Nephron progenitor cell (in vitro differentiated cells): ENCODE data around the gene SERINC2.

Experiments used
- DNase-seq: peaks from one replicate; pipeline ENCODE4 v3.0.0; 2021
- H3K27ac Mint-ChIP-seq: 2 replicates; pipeline ENCODE4 v1.8.0; 2021; ENCODE audit warnings: mild to moderate bottlenecking, moderate library complexity, mixed read lengths
- H3K27me3 Mint-ChIP-seq: 2 replicates; pipeline ENCODE4 v1.8.0; 2021; ENCODE audit warnings: mild to moderate bottlenecking, low read depth, mixed read lengths; ENCODE audit not compliant: poor library complexity
- H3K36me3 Mint-ChIP-seq: 2 replicates; pipeline ENCODE4 v1.8.0; 2021; ENCODE audit warnings: low read depth, mixed read lengths
- H3K4me1 Mint-ChIP-seq: 2 replicates; pipeline ENCODE4 v1.8.0; 2021; ENCODE audit warnings: mixed read lengths
- H3K4me3 Mint-ChIP-seq: 2 replicates; pipeline ENCODE4 v1.8.0; 2021; ENCODE audit warnings: mild to moderate bottlenecking, moderate library complexity, mixed read lengths
- H3K9me3 Mint-ChIP-seq: 2 replicates; pipeline ENCODE4 v1.8.0; 2021; ENCODE audit warnings: mild to moderate bottlenecking, moderate library complexity, mixed read lengths
- TF ChIP-seq, protein P1 (sequence below): fragments of 200-600 bp; sonication (generic); IDR thresholded peaks from 2 replicates; pipeline ENCODE4 v1.5.0; 2021; ENCODE audit warnings: antibody characterized with exemption

Gene SERINC2

GRCh38 chr1:31441073-31441472 is 28.1 kb downstream of the SERINC2 start:
- Mint-ChIP-seq H3K36me3 (no peaks in the 10 kb centered on the region), H3K27me3 (peaks cover 25% of the 10 kb centered on the region), H3K27ac (no peak overlapping the region), H3K4me1 (peaks cover 14% of the 10 kb centered on the region), H3K4me3 (no peak overlapping the region), H3K9me3 (peaks cover 11% of the 10 kb centered on the region)
- TF ChIP-seq, protein P1, sequence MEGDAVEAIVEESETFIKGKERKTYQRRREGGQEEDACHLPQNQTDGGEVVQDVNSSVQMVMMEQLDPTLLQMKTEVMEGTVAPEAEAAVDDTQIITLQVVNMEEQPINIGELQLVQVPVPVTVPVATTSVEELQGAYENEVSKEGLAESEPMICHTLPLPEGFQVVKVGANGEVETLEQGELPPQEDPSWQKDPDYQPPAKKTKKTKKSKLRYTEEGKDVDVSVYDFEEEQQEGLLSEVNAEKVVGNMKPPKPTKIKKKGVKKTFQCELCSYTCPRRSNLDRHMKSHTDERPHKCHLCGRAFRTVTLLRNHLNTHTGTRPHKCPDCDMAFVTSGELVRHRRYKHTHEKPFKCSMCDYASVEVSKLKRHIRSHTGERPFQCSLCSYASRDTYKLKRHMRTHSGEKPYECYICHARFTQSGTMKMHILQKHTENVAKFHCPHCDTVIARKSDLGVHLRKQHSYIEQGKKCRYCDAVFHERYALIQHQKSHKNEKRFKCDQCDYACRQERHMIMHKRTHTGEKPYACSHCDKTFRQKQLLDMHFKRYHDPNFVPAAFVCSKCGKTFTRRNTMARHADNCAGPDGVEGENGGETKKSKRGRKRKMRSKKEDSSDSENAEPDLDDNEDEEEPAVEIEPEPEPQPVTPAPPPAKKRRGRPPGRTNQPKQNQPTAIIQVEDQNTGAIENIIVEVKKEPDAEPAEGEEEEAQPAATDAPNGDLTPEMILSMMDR, result no peak
- DNase-seq, result no peak

- DNase-seq, result no peak
- TF ChIP-seq, protein P1, result no peak
- peaks cover 11% of the 10 kb centered on the region for H3K9me3 Mint-ChIP-seq
- no peak overlapping the region for H3K4me3 Mint-ChIP-seq
- peaks cover 15% of the 10 kb centered on the region for H3K4me1 Mint-ChIP-seq
- H3K27ac Mint-ChIP-seq, result no peak overlapping the region
- H3K36me3 Mint-ChIP-seq, result no peaks in the 10 kb centered on the region
- H3K27me3 Mint-ChIP-seq, result peaks cover 25% of the 10 kb centered on the region
These were observed 28.5 kb downstream of the SERINC2 start for GRCh38 chr1:31441558-31441957.

GRCh38 chr1:31441970-31442647 is 29.1 kb downstream of the SERINC2 start:
- no peak overlapping the region for H3K27ac Mint-ChIP-seq
- H3K36me3 Mint-ChIP-seq, result no peaks in the 10 kb centered on the region

GRCh38 chr1:31442648-31442994 is 29.6 kb downstream of the SERINC2 start:
- no peak overlapping the region for H3K27ac Mint-ChIP-seq
- H3K27me3 Mint-ChIP-seq, result peaks cover 25% of the 10 kb centered on the region
- peaks cover 24% of the 10 kb centered on the region for H3K4me1 Mint-ChIP-seq
- DNase-seq, result no peak
- no peaks in the 10 kb centered on the region for H3K36me3 Mint-ChIP-seq
- TF ChIP-seq, protein P1, result no peak
- H3K9me3 Mint-ChIP-seq, result peaks cover 11% of the 10 kb centered on the region
- no peak overlapping the region for H3K4me3 Mint-ChIP-seq

More at GRCh38 chr1:31441970-31442647, 29.1 kb downstream of the SERINC2 start:
- Mint-ChIP-seq H3K27me3 (peaks cover 25% of the 10 kb centered on the region), H3K4me1 (peaks cover 19% of the 10 kb centered on the region), H3K9me3 (peaks cover 11% of the 10 kb centered on the region), H3K4me3 (no peak overlapping the region)
- DNase-seq, result no peak
- TF ChIP-seq, protein P1, result no peak

- no peak for DNase-seq
- H3K27me3 Mint-ChIP-seq, result peaks cover 27% of the 10 kb centered on the region
- H3K4me1 Mint-ChIP-seq, result peaks cover 31% of the 10 kb centered on the region
- TF ChIP-seq, protein P1, result no peak
- H3K27ac Mint-ChIP-seq, result no peak overlapping the region
- H3K4me3 Mint-ChIP-seq, result no peak overlapping the region
- peaks cover 11% of the 10 kb centered on the region for H3K9me3 Mint-ChIP-seq
- H3K36me3 Mint-ChIP-seq, result no peaks in the 10 kb centered on the region
These were observed 30.7 kb downstream of the SERINC2 start for GRCh38 chr1:31443673-31444072.

GRCh38 chr1:31444725-31445448 is 31.9 kb downstream of the SERINC2 start:
- Mint-ChIP-seq H3K4me1 (peaks cover 31% of the 10 kb centered on the region), H3K27ac (no peak overlapping the region), H3K9me3 (peaks cover 11% of the 10 kb centered on the region), H3K36me3 (no peaks in the 10 kb centered on the region), H3K4me3 (no peak overlapping the region), H3K27me3 (peaks cover 27% of the 10 kb centered on the region)
- no peak for DNase-seq
- TF ChIP-seq, protein P1, result no peak
